ENCODE measurements around the gene GFRA4. TPM values are rescaled to one million over a fixed set of nuclear protein-coding genes. Genes with fewer than 3 reads are reported as not detected.

The GFRA4 gene
- total RNA-seq, 1 donor, result not detected

- TF ChIP-seq CTCF (IDR thresholded peaks at IDR 0.05; ENCODE audit: insufficient read depth, low read length), result peak; percentile 8
- DNase-seq (ENCODE audit: low read depth), result no peak
- no peak overlapping the region for H3K4me3 ChIP-seq (ENCODE audit: low read depth, low read length)
Measured at GRCh38 chr20:3670511-3670910, 7.3 kb upstream of the GFRA4 start.

DNA sequence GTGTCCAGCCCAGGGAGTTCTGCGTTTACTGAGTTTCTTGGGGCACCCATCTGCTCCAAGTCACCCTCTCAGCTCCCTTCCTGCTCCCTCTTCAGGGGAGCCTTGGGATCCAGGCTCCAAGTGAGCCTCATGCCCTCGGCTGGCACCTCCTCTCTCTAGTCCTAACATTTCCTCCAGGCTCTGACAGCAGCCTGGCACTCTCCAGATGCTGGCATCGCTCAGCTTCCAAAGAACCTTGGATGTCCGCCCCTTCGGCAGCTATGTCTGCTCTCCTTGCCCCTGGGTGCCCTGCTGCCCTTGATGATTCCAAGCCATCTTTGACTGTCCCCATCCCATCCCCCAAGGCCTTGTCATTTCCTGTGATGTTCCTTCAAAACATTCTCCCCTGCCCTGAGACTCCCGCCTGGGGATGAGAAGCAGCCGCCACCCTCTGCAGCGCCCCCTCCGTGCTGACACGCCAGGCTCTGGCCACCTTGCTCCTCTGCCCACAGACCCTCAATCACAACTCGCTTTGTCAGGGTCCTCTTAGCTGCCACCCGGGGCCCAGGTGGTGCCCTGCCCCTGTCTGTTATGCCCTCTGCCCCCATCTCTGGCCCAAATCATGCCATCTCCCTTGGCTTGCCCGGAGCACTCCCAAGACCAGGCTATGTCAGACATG lies 6.6 kb upstream of the GFRA4 start:
- DNase-seq (ENCODE audit: low read depth), result no peak
- H3K4me3 ChIP-seq (ENCODE audit: low read depth, low read length), result no peak overlapping the region
- TF ChIP-seq CTCF (IDR thresholded peaks at IDR 0.05; ENCODE audit: insufficient read depth, low read length), result no peak

DNA sequence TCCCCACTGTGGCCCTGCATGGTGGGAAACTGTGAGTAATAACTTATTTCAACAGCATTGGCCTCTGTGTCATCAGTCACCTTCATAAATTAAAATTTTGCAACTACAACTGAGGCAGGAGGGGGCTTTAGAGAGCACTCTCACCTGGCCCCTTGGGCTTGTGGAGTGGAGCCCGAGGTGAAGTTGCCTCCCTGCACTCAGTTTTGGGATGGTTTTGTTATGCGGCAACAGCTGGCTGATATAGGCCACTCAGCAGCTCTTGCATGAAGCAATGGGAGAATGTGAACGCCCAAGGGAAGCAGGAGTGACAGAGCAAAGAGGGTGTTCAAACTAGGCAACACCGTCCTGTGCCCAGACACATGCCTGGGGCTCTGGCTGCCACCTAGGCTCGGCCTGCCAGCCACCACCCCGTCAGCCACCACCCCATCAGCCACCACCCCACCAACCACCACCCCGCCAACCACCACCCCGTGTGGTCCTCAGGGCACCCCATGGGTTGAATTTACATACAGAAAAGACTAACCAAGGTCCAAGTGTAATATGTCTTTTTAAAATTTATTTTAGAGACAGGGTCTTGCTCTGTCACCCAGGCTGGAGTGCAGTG lies 4.3 kb upstream of the GFRA4 start:
- no peak for TF ChIP-seq CTCF (IDR thresholded peaks at IDR 0.05; ENCODE audit: insufficient read depth, low read length)
- no peak for DNase-seq (ENCODE audit: low read depth)
- H3K4me3 ChIP-seq (ENCODE audit: low read depth, low read length), result no peak overlapping the region

DNA sequence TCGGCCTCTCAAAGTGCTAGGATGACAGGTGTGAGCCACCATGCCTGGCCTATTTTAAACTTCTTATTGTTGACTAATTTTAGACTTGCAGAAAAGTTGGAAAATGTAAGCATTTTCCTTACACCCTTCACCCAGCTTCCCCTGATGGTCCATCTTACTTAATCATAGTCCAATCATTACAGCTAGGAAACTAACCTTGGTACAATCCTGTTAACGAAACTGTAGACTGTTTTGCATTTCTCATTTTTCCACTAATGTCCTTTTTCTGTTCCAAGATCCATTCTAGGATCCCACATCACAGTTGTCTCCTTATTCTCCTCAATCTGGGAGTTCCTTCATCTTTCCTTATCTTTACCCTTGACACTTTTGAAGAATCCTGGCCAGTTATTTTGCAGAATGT lies 659 bp upstream of the GFRA4 start:
- no peak overlapping the region for H3K4me3 ChIP-seq (ENCODE audit: low read depth, low read length)
- DNase-seq (ENCODE audit: low read depth), result no peak
- TF ChIP-seq CTCF (IDR thresholded peaks at IDR 0.05; ENCODE audit: insufficient read depth, low read length), result no peak

- DNase-seq (ENCODE audit: low read depth), result no peak
- H3K4me3 ChIP-seq (ENCODE audit: low read depth, low read length), result no peak overlapping the region
- no peak for TF ChIP-seq CTCF (IDR thresholded peaks at IDR 0.05; ENCODE audit: insufficient read depth, low read length)
Measured at GRCh38 chr20:3661814-3662665, 1.2 kb downstream of the GFRA4 start.

- no peak for DNase-seq (ENCODE audit: low read depth)
- no peak overlapping the region for H3K4me3 ChIP-seq (ENCODE audit: low read depth, low read length)
- TF ChIP-seq CTCF (IDR thresholded peaks at IDR 0.05; ENCODE audit: insufficient read depth, low read length), result no peak
Measured at GRCh38 chr20:3661060-3661813, 2.0 kb downstream of the GFRA4 start.
